Endothelial cell of umbilical vein (primary cell): Measurements from ENCODE around the gene RAB3GAP2. TPM values are rescaled to one million over a fixed set of nuclear protein-coding genes. Genes with fewer than 3 reads are reported as not detected.

Experiments used
- BruUV-seq: library from RNA; stranded (reverse); fragments of 400-500 nt; replicated peaks from 2 replicates; lab custom pipeline; 2021; lab: Mats Ljungman, UMichigan
- CTCF ChIA-PET: fragments of 300-600, 350-600 bp; sonication (Branson Sonifier 250); formaldehyde crosslinking; loops from one replicate; lab custom pipeline; 2021; ENCODE audit warnings: antibody characterized with exemption, inconsistent platforms; lab: Charles Lee
- POLR2A ChIA-PET: fragments of 300-600, 350-600 bp; sonication (Branson Sonifier 250); formaldehyde crosslinking; loops from one replicate; lab custom pipeline; 2021; ENCODE audit warnings: antibody characterized with exemption, inconsistent platforms; lab: Charles Lee
- DNase-seq: peaks from one replicate; pipeline ENCODE4 v3.0.0-alpha.2; 2011; ENCODE audit warnings: low read depth, low spot score
- FAIRE-seq: peaks from 2 replicates; lab custom pipeline; 2011; peaks lifted over from hg19 to GRCh38; lab: Jason Lieb, UNC
- H2AFZ ChIP-seq: 2 replicates; pipeline ENCODE4 v1.6.0; 2012; ENCODE audit warnings: low read depth, low read length, control low read depth, inconsistent platforms
- H3K27ac ChIP-seq: 2 replicates; pipeline ENCODE4 v1.5.1; 2011; ENCODE audit warnings: low read depth, mild to moderate bottlenecking, control low read depth, low read length, moderate library complexity; ENCODE audit not compliant: insufficient read depth
- H3K27me3 ChIP-seq, 2 experiments: 2 replicates each; pipeline versions ENCODE4 v1.6.0 to v1.6.1; 2011; ENCODE audit warnings: low read length in 2 of 2, mixed read lengths in 1 of 2; ENCODE audit not compliant: control insufficient read depth in 2 of 2, insufficient read depth in 2 of 2
- H3K36me3 ChIP-seq, 2 experiments: 2 replicates in 1 of 2; 3 replicates in 1 of 2; pipeline ENCODE4 v1.5.1; 2011; ENCODE audit warnings: low read length in 2 of 2, mild to moderate bottlenecking in 1 of 2, moderate library complexity in 1 of 2; ENCODE audit not compliant: control insufficient read depth in 2 of 2, insufficient read depth in 2 of 2; ENCODE audit errors: extremely low read depth in 1 of 2
- H3K4me1 ChIP-seq: 3 replicates; pipeline ENCODE4 v1.5.1; 2011; ENCODE audit warnings: mild to moderate bottlenecking, low read length; ENCODE audit not compliant: control insufficient read depth, insufficient read depth; ENCODE audit errors: extremely low read depth
- H3K4me2 ChIP-seq: 2 replicates; pipeline ENCODE4 v1.6.1; 2011; ENCODE audit warnings: low read length, control low read depth, mixed read lengths; ENCODE audit not compliant: insufficient read depth
- H3K4me3 ChIP-seq, 3 experiments: fragments of 200-600 bp in 1 of 3; sonication (generic), shearing (Covaris generic) in 1 of 3; replicated peaks in 1 of 3; 2 replicates each; pipeline ENCODE4 v1.5.1; 2011 to 2016; ENCODE audit warnings: control low read depth in 3 of 3, low read length in 3 of 3, mild to moderate bottlenecking in 2 of 3, inconsistent platforms in 1 of 3, low read depth in 1 of 3, moderate library complexity in 1 of 3; ENCODE audit not compliant: insufficient read depth in 1 of 3
- H3K79me2 ChIP-seq: 2 replicates; pipeline ENCODE4 v1.6.0; 2012; ENCODE audit warnings: low read length, inconsistent platforms; ENCODE audit not compliant: control insufficient read depth, insufficient read depth
- H3K9ac ChIP-seq: replicated peaks from 2 replicates; pipeline ENCODE3; 2011; ENCODE audit warnings: low read length, control low read depth; ENCODE audit not compliant: insufficient read depth; ENCODE audit errors: extremely low read depth
- H3K9me1 ChIP-seq: replicated peaks from 3 replicates; pipeline ENCODE4 v1.6.0; 2011; ENCODE audit warnings: mild to moderate bottlenecking, low read length; ENCODE audit not compliant: control insufficient read depth, insufficient read depth; ENCODE audit errors: extremely low read depth
- H3K9me3 ChIP-seq: replicated peaks from 2 replicates; pipeline ENCODE4 v1.5.1; 2012; ENCODE audit warnings: low read length, inconsistent platforms; ENCODE audit not compliant: control insufficient read depth, insufficient read depth
- H4K20me1 ChIP-seq: replicated peaks from 2 replicates; pipeline ENCODE3; 2011; ENCODE audit warnings: mild to moderate bottlenecking, low read length; ENCODE audit not compliant: control insufficient read depth, insufficient read depth; ENCODE audit errors: extremely low read depth
- CTCF ChIP-seq, 2 donors: IDR thresholded peaks; 1 replicate in 1 of 2; 2 replicates in 1 of 2; pipeline ENCODE4 v1.5.1; 2011; ENCODE audit warnings: low read length in 2 of 2, mild to moderate bottlenecking in 2 of 2, moderate library complexity in 2 of 2, control low read depth in 1 of 2, inconsistent platforms in 1 of 2, low read depth in 1 of 2; ENCODE audit not compliant: insufficient read depth in 1 of 2; ENCODE audit errors: extremely low read depth in 1 of 2
- EZH2 ChIP-seq: IDR thresholded peaks from 2 replicates; pipeline ENCODE4 v1.6.1; 2012; ENCODE audit warnings: borderline replicate concordance, low read depth, mild to moderate bottlenecking, moderate library complexity, low read length, inconsistent platforms; ENCODE audit not compliant: severe bottlenecking
- FOS ChIP-seq: IDR thresholded peaks from 2 replicates; pipeline ENCODE4 v1.6.1; 2011; ENCODE audit warnings: mild to moderate bottlenecking, low read length, moderate library complexity, borderline replicate concordance; ENCODE audit not compliant: insufficient read depth
- GATA2 ChIP-seq: IDR thresholded peaks from 2 replicates; pipeline ENCODE4 v1.7.0; 2011; ENCODE audit warnings: low read depth, mild to moderate bottlenecking, moderate library complexity, mixed read lengths, low read length; ENCODE audit not compliant: insufficient read length, insufficient read depth
- JUN ChIP-seq: IDR thresholded peaks from 2 replicates; pipeline ENCODE4 v1.6.1; 2011; ENCODE audit warnings: borderline replicate concordance, low read depth; ENCODE audit not compliant: insufficient read length, insufficient read depth
- MYC ChIP-seq: IDR thresholded peaks from one replicate; pipeline ENCODE4 v1.6.1; 2011; ENCODE audit warnings: mild to moderate bottlenecking, low read depth, low read length
- POLR2A ChIP-seq: IDR thresholded peaks from 2 replicates; pipeline ENCODE4 v1.6.1; 2012; ENCODE audit warnings: low read depth, mild to moderate bottlenecking, control low read depth, low read length
- POLR2AphosphoS5 ChIP-seq: IDR thresholded peaks from 2 replicates; pipeline ENCODE4 v1.6.1; 2012; ENCODE audit warnings: low read depth, mild to moderate bottlenecking, control low read depth, low read length, moderate library complexity; ENCODE audit not compliant: insufficient read depth
- dilution Hi-C: fragments of 300-500 bp; cut with MboI; formaldehyde crosslinking; loops from one replicate; pipeline ENCODE4 v1.15.0; 2019; ENCODE audit warnings: low sequenced_read_pairs; ENCODE audit not compliant: extremely low pct_ligation_motif_present
- intact Hi-C: fragments of 100-400 bp; cut with micrococcal nuclease; formaldehyde crosslinking; loops from one replicate; pipeline ENCODE4 v1.10.0; 2022
- polyA plus RNA-seq, 4 experiments: library from polyadenylated mRNA; depleted of rRNA in 3 of 4; stranded (reverse) in 3 of 4; unstranded in 1 of 4; fragments of >200 nt; gene quantifications; 2 replicates each; pipeline versions ENCODE4 v1.2.1 to v1.2.3, GENCODE V29; 2011 to 2012; ENCODE audit warnings: missing spikeins in 1 of 4
- total RNA-seq: library from RNA; stranded (reverse); gene quantifications from 2 replicates; pipeline ENCODE4 v1.2.3, GENCODE V29; 2021
- TF ChIP-seq, protein P1 (sequence below): IDR thresholded peaks from 2 replicates; pipeline ENCODE4 v1.6.1; 2011; ENCODE audit not compliant: insufficient read depth, insufficient read length

Gene RAB3GAP2
- total and polyA plus RNA-seq, 2 donors (not counting 3 experiments of a cell fraction or from before 2014, with no cell fraction given): 11.1 to 37.4 TPM

DNA sequence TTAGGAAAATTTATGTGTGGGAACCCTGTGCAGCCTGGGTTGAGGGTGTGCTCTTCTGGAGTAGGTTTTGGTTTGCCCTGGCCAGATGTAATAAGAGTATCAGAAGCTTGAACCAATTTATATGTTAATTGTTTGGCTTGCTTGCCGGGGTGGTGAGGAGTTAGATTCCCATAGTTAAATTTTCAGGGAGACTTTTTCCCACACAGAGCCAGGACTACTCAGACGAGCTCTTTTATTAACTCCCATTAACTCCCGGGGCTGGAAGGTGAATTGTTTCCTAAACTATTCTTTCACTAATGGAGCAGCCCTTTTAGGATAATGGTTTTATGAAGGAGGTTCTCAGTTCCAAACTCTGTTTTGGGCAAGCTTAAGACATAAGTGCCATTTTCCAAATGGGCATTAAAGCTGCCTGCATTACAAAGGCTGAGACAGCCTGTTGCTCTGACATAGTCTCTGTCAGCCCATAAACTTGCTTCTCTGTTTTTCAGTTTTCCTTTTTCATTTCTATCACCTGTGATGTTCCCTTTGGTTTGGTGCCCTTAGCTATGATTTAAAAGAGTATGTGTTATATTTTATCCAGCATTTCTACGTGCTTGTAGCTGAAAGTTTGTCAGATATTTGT, 18.0 kb upstream of the RAB3GAP2 start:
- ChIA-PET CTCF (interaction anchor here (0.9 to 2.3 kb wide), 8 partner anchors 10 to 486 kb away, joined by 3 to 25 read pairs (median 4); no protein-coding TSS in a partner anchor), POLR2A (interaction anchor here (0.6 kb wide), 1 partner anchor 292 kb away, joined by 3 read pairs; no protein-coding TSS in a partner anchor)
- dilution Hi-C loops (no loop called here), intact Hi-C loops (loop anchor here (10.0 kb wide), 1 partner anchor 295 kb away; no protein-coding TSS in a partner anchor)
- no peaks in the 10 kb centered on the region for H3K36me3 ChIP-seq
- H3K4me2 ChIP-seq: no peak overlapping the region
- H3K4me3 ChIP-seq: no peak overlapping the region
- no TSS peak for BruUV-seq
- FAIRE-seq: no peak
- no peaks in the 10 kb centered on the region for H4K20me1 ChIP-seq
- no peaks in the 10 kb centered on the region for H3K79me2 ChIP-seq
- no peak overlapping the region for H2AFZ ChIP-seq
- H3K9me1 ChIP-seq: no peaks in the 10 kb centered on the region
- H3K9me3 ChIP-seq: no peaks in the 10 kb centered on the region
- no peak overlapping the region for H3K9ac ChIP-seq
- TF ChIP-seq GATA2 (no peak), EZH2 (no peak), MYC (no peak), FOS (no peak), CTCF (IDR thresholded peaks at IDR 0.05; ENCODE audit: extremely low read depth in 1 of 2, insufficient read depth in 1 of 2, low read depth in 1 of 2, low read length in 2 of 2) (no peak), POLR2AphosphoS5 (no peak), JUN (no peak), POLR2A (no peak)
- TF ChIP-seq, protein P1, sequence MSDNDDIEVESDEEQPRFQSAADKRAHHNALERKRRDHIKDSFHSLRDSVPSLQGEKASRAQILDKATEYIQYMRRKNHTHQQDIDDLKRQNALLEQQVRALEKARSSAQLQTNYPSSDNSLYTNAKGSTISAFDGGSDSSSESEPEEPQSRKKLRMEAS: no peak
- no peak for DNase-seq
- peaks cover 10 to 17% of the 10 kb centered on the region in 2 experiments for H3K27me3 ChIP-seq
- H3K27ac ChIP-seq: no peak overlapping the region
- H3K4me1 ChIP-seq: no peaks in the 10 kb centered on the region
